H1 (cell line): ENCODE results near the gene MOB3C. TPM values are rescaled to one million over a fixed set of nuclear protein-coding genes. Genes with fewer than 3 reads are reported as not detected.

ENCODE experiments used
- CTCF ChIA-PET: fragments of 300-600 bp; sonication (Branson Sonifier 250); formaldehyde crosslinking; loops from one replicate; lab custom pipeline; 2021; ENCODE audit not compliant: partially characterized antibody; lab: Charles Lee
- POLR2A ChIA-PET: fragments of 300-600 bp; sonication (Branson Sonifier 250); formaldehyde crosslinking; loops from one replicate; lab custom pipeline; 2021; ENCODE audit warnings: inconsistent platforms; ENCODE audit not compliant: partially characterized antibody; lab: Charles Lee
- DNase-seq, 2 experiments: peaks; one replicate each; pipeline versions ENCODE4 v3.0.0 to v3.0.0-alpha.2; 2010 to 2022; ENCODE audit warnings: low spot score in 2 of 2, low read depth in 1 of 2, mixed read lengths in 1 of 2
- FAIRE-seq: peaks from 2 replicates; lab custom pipeline; 2011; peaks lifted over from hg19 to GRCh38; lab: Jason Lieb, UNC
- H2AFZ ChIP-seq: 2 replicates; pipeline ENCODE4 v1.8.1; 2012; ENCODE audit warnings: low read length, inconsistent platforms
- H2AK5ac ChIP-seq: 2 replicates; pipeline ENCODE4 v1.6.1; 2013; ENCODE audit warnings: low read depth, low read length
- H2BK120ac ChIP-seq: replicated peaks from 2 replicates; pipeline ENCODE3; 2013; ENCODE audit warnings: low read depth, low read length, inconsistent platforms
- H2BK12ac ChIP-seq: 2 replicates; pipeline ENCODE4 v1.6.1; 2013; ENCODE audit warnings: low read depth, low read length
- H2BK15ac ChIP-seq: 2 replicates; pipeline ENCODE4 v1.6.1; 2013; ENCODE audit warnings: low read length
- H2BK20ac ChIP-seq: 2 replicates; pipeline ENCODE4 v1.6.1; 2013; ENCODE audit warnings: low read length
- H2BK5ac ChIP-seq: 2 replicates; pipeline ENCODE4 v1.6.1; 2013; ENCODE audit warnings: low read depth, low read length
- H3K14ac ChIP-seq: 2 replicates; pipeline ENCODE4 v1.6.1; 2013; ENCODE audit warnings: inconsistent platforms; ENCODE audit not compliant: insufficient read length
- H3K18ac ChIP-seq: 2 replicates; pipeline ENCODE4 v1.6.1; 2013; ENCODE audit warnings: low read length; ENCODE audit errors: extremely low read depth
- H3K23ac ChIP-seq: 2 replicates; pipeline ENCODE4 v1.6.1; 2013; ENCODE audit warnings: inconsistent platforms; ENCODE audit not compliant: insufficient read length
- H3K23me2 ChIP-seq: 2 replicates; pipeline ENCODE4 v1.6.1; 2013; ENCODE audit warnings: low read depth, low read length
- H3K27ac ChIP-seq: 2 replicates; pipeline ENCODE4 v1.6.1; 2011; ENCODE audit warnings: low read depth, low read length, inconsistent platforms
- H3K27me3 ChIP-seq, 4 experiments: replicated peaks in 1 of 4; 1 replicate in 1 of 4; 2 replicates in 3 of 4; pipeline versions ENCODE4 v1.6.1 to v1.8.1; 2011 to 2013; ENCODE audit warnings: low read length in 3 of 4, mild to moderate bottlenecking in 3 of 4, inconsistent platforms in 2 of 4, mixed read lengths in 2 of 4, moderate library complexity in 1 of 4; ENCODE audit not compliant: control insufficient read depth in 3 of 4, insufficient read depth in 3 of 4; ENCODE audit errors: extremely low read depth in 1 of 4
- H3K36me3 ChIP-seq, 4 experiments: 2 replicates each; pipeline versions ENCODE4 v1.6.1 to v1.8.1; 2011 to 2013; ENCODE audit warnings: mild to moderate bottlenecking in 4 of 4, low read length in 3 of 4, moderate library complexity in 2 of 4, control low read depth in 1 of 4, inconsistent platforms in 1 of 4; ENCODE audit not compliant: insufficient read depth in 4 of 4, control insufficient read depth in 2 of 4
- H3K4ac ChIP-seq: replicated peaks from 2 replicates; pipeline ENCODE3; 2013; ENCODE audit warnings: low read length, low read depth, mixed read lengths, inconsistent platforms; ENCODE audit not compliant: insufficient read length
- H3K4me1 ChIP-seq, 4 experiments: replicated peaks in 1 of 4; 1 replicate in 1 of 4; 2 replicates in 3 of 4; pipeline versions ENCODE4 v1.6.1 to v1.8.1; 2011 to 2013; ENCODE audit warnings: low read length in 3 of 4, inconsistent platforms in 2 of 4, mixed read lengths in 1 of 4; ENCODE audit not compliant: insufficient read depth in 4 of 4, control insufficient read depth in 3 of 4
- H3K4me2 ChIP-seq, 2 experiments: 2 replicates each; pipeline versions ENCODE4 v1.6.1 to v1.8.1; 2011 to 2013; ENCODE audit warnings: low read depth in 2 of 2, low read length in 2 of 2, control low read depth in 1 of 2, inconsistent platforms in 1 of 2, mild to moderate bottlenecking in 1 of 2; ENCODE audit not compliant: insufficient read depth in 1 of 2
- H3K4me3 ChIP-seq, 4 experiments: fragments of 200-600, 300-600 bp in 1 of 4; sonication (generic), shearing (Covaris generic), sonication (Bioruptor Twin) in 1 of 4; 2 replicates each; pipeline versions ENCODE4 v1.5.1 to v1.8.1; 2011 to 2016; ENCODE audit warnings: low read length in 4 of 4, low read depth in 3 of 4, control low read depth in 2 of 4, inconsistent platforms in 2 of 4, mild to moderate bottlenecking in 2 of 4, mixed read lengths in 1 of 4, moderate library complexity in 1 of 4; ENCODE audit not compliant: insufficient read depth in 2 of 4; ENCODE audit errors: extremely low read depth in 1 of 4
- H3K56ac ChIP-seq: replicated peaks from 2 replicates; pipeline ENCODE3; 2013; ENCODE audit warnings: low read depth, mild to moderate bottlenecking, mixed read lengths, low read length, inconsistent platforms; ENCODE audit not compliant: insufficient read length
- H3K79me1 ChIP-seq: 2 replicates; pipeline ENCODE4 v1.6.1; 2013; ENCODE audit warnings: low read depth, low read length, control low read depth
- H3K79me2 ChIP-seq, 2 experiments: 2 replicates each; pipeline versions ENCODE4 v1.6.1 to v1.8.1; 2012 to 2013; ENCODE audit warnings: low read length in 2 of 2, mild to moderate bottlenecking in 2 of 2, inconsistent platforms in 1 of 2; ENCODE audit not compliant: insufficient read depth in 2 of 2, control insufficient read depth in 1 of 2
- H3K9ac ChIP-seq, 4 experiments: replicated peaks in 1 of 4; 1 replicate in 1 of 4; 2 replicates in 3 of 4; pipeline versions ENCODE4 v1.6.1 to v1.8.1; 2011 to 2013; ENCODE audit warnings: low read depth in 3 of 4, low read length in 3 of 4, control low read depth in 2 of 4, mild to moderate bottlenecking in 2 of 4, moderate library complexity in 2 of 4, inconsistent platforms in 1 of 4; ENCODE audit errors: extremely low read depth in 1 of 4
- H3K9me3 ChIP-seq, 2 experiments: 2 replicates each; pipeline versions ENCODE4 v1.6.1 to v1.8.1; 2012 to 2013; ENCODE audit warnings: mild to moderate bottlenecking in 2 of 2, moderate library complexity in 2 of 2, control low read depth in 1 of 2, inconsistent platforms in 1 of 2, low read depth in 1 of 2, low read length in 1 of 2, mixed read lengths in 1 of 2; ENCODE audit not compliant: insufficient read depth in 2 of 2
- H4K20me1 ChIP-seq, 2 experiments: replicated peaks in 1 of 2; 2 replicates each; pipeline versions ENCODE3 to v1.8.1; 2011 to 2013; ENCODE audit warnings: inconsistent platforms in 2 of 2, low read length in 2 of 2, mild to moderate bottlenecking in 1 of 2; ENCODE audit not compliant: insufficient read depth in 2 of 2, control insufficient read depth in 1 of 2
- H4K5ac ChIP-seq: 2 replicates; pipeline ENCODE4 v1.6.1; 2013; ENCODE audit warnings: low read length, low read depth, mixed read lengths, inconsistent platforms; ENCODE audit not compliant: insufficient read length
- H4K8ac ChIP-seq: 2 replicates; pipeline ENCODE4 v1.8.0; 2013; ENCODE audit warnings: mild to moderate bottlenecking, moderate library complexity, low read length, inconsistent platforms; ENCODE audit not compliant: insufficient read depth; ENCODE audit errors: extremely low read depth
- H4K91ac ChIP-seq: replicated peaks from 2 replicates; pipeline ENCODE3; 2013; ENCODE audit warnings: low read length, mixed read lengths, inconsistent platforms; ENCODE audit not compliant: insufficient read length
- POLR2A ChIP-seq, 2 experiments: IDR thresholded peaks; 1 replicate in 1 of 2; 2 replicates in 1 of 2; pipeline ENCODE4 v1.6.1; 2011; ENCODE audit warnings: low read depth in 2 of 2, low read length in 2 of 2, mild to moderate bottlenecking in 2 of 2; ENCODE audit errors: control extremely low read depth in 1 of 2
- RXRA ChIP-seq: IDR thresholded peaks from 2 replicates; pipeline ENCODE4 v1.6.1; 2011; ENCODE audit warnings: low read depth, mild to moderate bottlenecking, low read length, moderate library complexity; ENCODE audit not compliant: insufficient read depth
- WGBS, 2 experiments: shearing (Covaris generic) in 1 of 2; methylation state at CpG; one replicate each; pipeline versions ENCODE4 v1.1.6 to v1.1.7; 2013 to 2015; ENCODE audit warnings: low lambda C conversion rate in 2 of 2, mixed read lengths in 2 of 2, inconsistent platforms in 1 of 2, low coverage in 1 of 2, missing lambda C conversion rate in 1 of 2; ENCODE audit not compliant: insufficient replicate concordance in 2 of 2, insufficient coverage in 1 of 2, insufficient read length in 1 of 2; ENCODE audit errors: extremely low coverage in 1 of 2, missing lambda C conversion rate in 1 of 2; 5-methylcytosine and 5-hydroxymethylcytosine counted together
- polyA plus RNA-seq, 7 experiments: library from polyadenylated mRNA; depleted of rRNA in 3 of 7; stranded (reverse) in 5 of 7; unstranded in 2 of 7; fragments of >200 nt in 5 of 7; fragments of 200-250 nt in 2 of 7; gene quantifications; 1 replicate in 5 of 7; 2 replicates in 1 of 7; 4 replicates in 1 of 7; pipeline versions ENCODE4 v1.2.1 to v1.2.3, GENCODE V29; 2011 to 2013; ENCODE audit warnings: missing spikeins in 2 of 7, mixed read lengths in 2 of 7
- total RNA-seq: library from RNA; stranded (reverse); fragmentation: NEBNext Ultra II Directional; extraction: Animal tissue kit (Norgen Biotek cat#: 25700); gene quantifications from 2 replicates; pipeline ENCODE4 v1.2.1, GENCODE V29; 2021

MOB3C gene
- total and polyA plus RNA-seq, 2 of the 8 experiments (the other 6 are each of a cell fraction or from before 2014, with no cell fraction given), result 5.8 to 6.6 TPM

GRCh38 chr1:46571691-46572225 is 44.9 kb downstream of the MOB3C start:
- FAIRE-seq (no peak), DNase-seq (no peak)
- Histone ChIP-seq H3K79me2 (no peaks in the 10 kb centered on the region), H3K9me3 (no peaks in the 10 kb centered on the region), H3K4me3 (no peak overlapping the region), H4K20me1 (no peaks in the 10 kb centered on the region), H3K14ac (no peak overlapping the region), H2BK120ac (no peak overlapping the region), H2AK5ac (no peak overlapping the region), H3K18ac (no peak overlapping the region), H2AFZ (no peak overlapping the region), H3K4me1 (peaks cover 6 to 13% (median 10%) of the 10 kb centered on the region in 4 experiments; a peak in 6 of 7 replicates), H3K36me3 (no peaks in the 10 kb centered on the region; a peak in 1 of 8 replicates), H3K27ac (no peak overlapping the region), H4K91ac (no peak overlapping the region), H3K23ac (no peak overlapping the region), H3K79me1 (no peaks in the 10 kb centered on the region), H4K8ac (no peak overlapping the region), H3K4ac (no peak overlapping the region), H3K23me2 (no peaks in the 10 kb centered on the region), H3K4me2 (no peak overlapping the region), H3K56ac (no peak overlapping the region), H2BK5ac (no peak overlapping the region), H3K9ac (no peak overlapping the region; a peak in 1 of 7 replicates), H3K27me3 (no peaks in the 10 kb centered on the region), H2BK15ac (no peak overlapping the region), H4K5ac (no peak overlapping the region), H2BK12ac (no peak overlapping the region), H2BK20ac (no peak overlapping the region)
- ChIA-PET CTCF (interaction anchor here (1.2 to 3.1 kb wide), 4 partner anchors 11 to 44 kb away, joined by 3 to 12 read pairs (median 4); no protein-coding TSS in a partner anchor), POLR2A (interaction anchor here (1.0 kb wide), 1 partner anchor 13 kb away, joined by 3 read pairs; no protein-coding TSS in a partner anchor)
- TF ChIP-seq POLR2A (IDR thresholded peaks at IDR 0.05; ENCODE audit: control extremely low read depth in 1 of 2, low read depth in 2 of 2, low read length in 2 of 2), result no peak
- TF ChIP-seq RXRA, result no peak
- 92% methylated on average over 6 of the region's 6 CpGs; no CpG with 5 or more reads in 1 of the 2 experiments for WGBS, 2 experiments
